IMR-90 (cell line): ENCODE data around the gene SH3RF2.

Experiments
- BHLHE40 ChIP-seq: fragments of 150-350 bp; IDR thresholded peaks from 2 replicates; pipeline ENCODE4 v1.6.1; 2016; ENCODE audit warnings: mild to moderate bottlenecking, low read depth, low read length
- CEBPB ChIP-seq: IDR thresholded peaks from 2 replicates; pipeline ENCODE4 v1.6.1; 2012; ENCODE audit warnings: low read depth, low read length, improper control_type of control experiment
- POLR2A ChIP-seq: IDR thresholded peaks from 2 replicates; pipeline ENCODE4 v1.6.1; 2012; ENCODE audit warnings: mild to moderate bottlenecking, low read depth, low read length
- SMC3 ChIP-seq: fragments of 150-350 bp; IDR thresholded peaks from 2 replicates; pipeline ENCODE4 v1.6.1; 2016; ENCODE audit warnings: low read depth, mild to moderate bottlenecking, antibody characterized with exemption, low read length, moderate library complexity
- TF ChIP-seq, protein P1 (sequence below): conservative IDR thresholded peaks from 2 replicates; pipeline ENCODE4 v1.5.1; 2012; ENCODE audit warnings: mild to moderate bottlenecking, low read depth, low read length, improper control_type of control experiment
- TF ChIP-seq, protein P2 (sequence below): fragments of 150-350 bp; IDR thresholded peaks from 2 replicates; pipeline ENCODE4 v1.6.1; 2017; ENCODE audit warnings: mild to moderate bottlenecking, antibody characterized with exemption, low read length, low read depth

DNA sequence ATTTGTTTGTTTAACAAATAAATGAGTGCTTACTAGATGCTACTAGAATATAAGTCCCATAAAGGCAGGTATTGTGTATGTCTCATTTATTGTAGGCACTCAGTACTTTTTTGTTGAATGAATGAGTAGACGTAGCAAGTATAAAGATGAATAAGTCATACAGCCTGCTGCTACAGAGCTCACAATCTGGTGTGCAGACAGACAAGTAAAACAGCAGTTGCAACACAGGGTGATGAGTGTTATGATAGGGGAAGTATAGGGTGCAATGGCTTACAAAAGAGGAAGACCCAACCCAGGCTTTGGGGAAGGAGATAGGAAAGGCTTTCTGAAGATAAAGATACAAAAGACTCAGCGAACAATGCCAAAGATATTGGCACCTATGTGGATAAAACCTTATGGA, 47.7 kb downstream of the SH3RF2 start:
- TF ChIP-seq, protein P1, sequence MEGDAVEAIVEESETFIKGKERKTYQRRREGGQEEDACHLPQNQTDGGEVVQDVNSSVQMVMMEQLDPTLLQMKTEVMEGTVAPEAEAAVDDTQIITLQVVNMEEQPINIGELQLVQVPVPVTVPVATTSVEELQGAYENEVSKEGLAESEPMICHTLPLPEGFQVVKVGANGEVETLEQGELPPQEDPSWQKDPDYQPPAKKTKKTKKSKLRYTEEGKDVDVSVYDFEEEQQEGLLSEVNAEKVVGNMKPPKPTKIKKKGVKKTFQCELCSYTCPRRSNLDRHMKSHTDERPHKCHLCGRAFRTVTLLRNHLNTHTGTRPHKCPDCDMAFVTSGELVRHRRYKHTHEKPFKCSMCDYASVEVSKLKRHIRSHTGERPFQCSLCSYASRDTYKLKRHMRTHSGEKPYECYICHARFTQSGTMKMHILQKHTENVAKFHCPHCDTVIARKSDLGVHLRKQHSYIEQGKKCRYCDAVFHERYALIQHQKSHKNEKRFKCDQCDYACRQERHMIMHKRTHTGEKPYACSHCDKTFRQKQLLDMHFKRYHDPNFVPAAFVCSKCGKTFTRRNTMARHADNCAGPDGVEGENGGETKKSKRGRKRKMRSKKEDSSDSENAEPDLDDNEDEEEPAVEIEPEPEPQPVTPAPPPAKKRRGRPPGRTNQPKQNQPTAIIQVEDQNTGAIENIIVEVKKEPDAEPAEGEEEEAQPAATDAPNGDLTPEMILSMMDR: no peak
- TF ChIP-seq SMC3: no peak
- TF ChIP-seq POLR2A: no peak
- no peak for TF ChIP-seq BHLHE40
- TF ChIP-seq CEBPB: no peak
- TF ChIP-seq, protein P2, sequence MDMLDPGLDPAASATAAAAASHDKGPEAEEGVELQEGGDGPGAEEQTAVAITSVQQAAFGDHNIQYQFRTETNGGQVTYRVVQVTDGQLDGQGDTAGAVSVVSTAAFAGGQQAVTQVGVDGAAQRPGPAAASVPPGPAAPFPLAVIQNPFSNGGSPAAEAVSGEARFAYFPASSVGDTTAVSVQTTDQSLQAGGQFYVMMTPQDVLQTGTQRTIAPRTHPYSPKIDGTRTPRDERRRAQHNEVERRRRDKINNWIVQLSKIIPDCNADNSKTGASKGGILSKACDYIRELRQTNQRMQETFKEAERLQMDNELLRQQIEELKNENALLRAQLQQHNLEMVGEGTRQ: no peak
